ENCODE measurements around the gene SLC1A1.

Gene SLC1A1

DNA sequence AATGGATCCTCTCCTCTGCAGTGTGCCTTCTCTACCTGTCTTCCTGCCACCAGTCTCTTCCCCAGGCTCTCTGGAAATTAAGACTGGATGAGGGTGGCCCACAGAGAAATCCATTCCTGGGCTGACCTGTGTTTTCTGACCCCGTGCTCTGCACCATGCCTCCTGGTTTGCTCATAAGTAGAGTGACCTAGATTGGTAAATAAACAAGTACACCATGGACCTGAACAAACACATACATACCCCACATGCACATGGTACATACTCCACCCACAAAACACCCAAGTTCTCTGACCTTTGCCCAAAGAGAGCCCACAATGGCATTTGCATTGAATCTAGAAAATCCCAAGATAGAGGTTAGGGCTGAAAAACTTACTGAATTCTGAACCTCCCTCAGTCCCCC is 94.4 kb downstream of the SLC1A1 start:
- no peak overlapping the region for H3K27ac ChIP-seq (ENCODE audit: low read depth, low read length, poor library complexity, severe bottlenecking)
- no peaks in the 10 kb centered on the region for H3K9me2 ChIP-seq (ENCODE audit: low read depth, low read length)

GRCh38 chr9:4585135-4585534 is 94.9 kb downstream of the SLC1A1 start:
- H3K4me1 ChIP-seq (ENCODE audit: insufficient read depth, low read length, severe bottlenecking): no peaks in the 10 kb centered on the region

More for the DNA sequence above, 94.4 kb downstream of the SLC1A1 start:
- H3K9me3 ChIP-seq (ENCODE audit: low read length): no peaks in the 10 kb centered on the region
- H3F3A ChIP-seq (ENCODE audit: insufficient read depth, low read length): no peaks in the 10 kb centered on the region
- no peaks in the 10 kb centered on the region for H4K20me1 ChIP-seq (ENCODE audit: insufficient read depth, low read length)
- TF ChIP-seq EZH2 (IDR thresholded peaks at IDR 0.05; ENCODE audit: borderline replicate concordance, low read length) (no peak), CTCF (IDR thresholded peaks at IDR 0.05; ENCODE audit: low read length) (no peak)
- no peaks in the 10 kb centered on the region for H3K4me1 ChIP-seq (ENCODE audit: insufficient read depth, low read length, severe bottlenecking)
- H3K27me3 ChIP-seq (ENCODE audit: insufficient read depth, low read length): no peaks in the 10 kb centered on the region
- H3K4me3 ChIP-seq (ENCODE audit: low read depth, low read length, poor library complexity, severe bottlenecking): no peak overlapping the region
- no peak overlapping the region for H3K9ac ChIP-seq (ENCODE audit: low read length)
- H3K79me2 ChIP-seq (ENCODE audit: insufficient read depth, low read length): no peaks in the 10 kb centered on the region
- H3K4me2 ChIP-seq (ENCODE audit: low read length): no peak overlapping the region
- no peaks in the 10 kb centered on the region for H3K36me3 ChIP-seq (ENCODE audit: insufficient read depth, low read length)
- H2AFZ ChIP-seq (ENCODE audit: low read length): no peak overlapping the region

GRCh38 chr9:4588721-4589120 is 98.5 kb downstream of the SLC1A1 start:
- no peak overlapping the region for H3K9ac ChIP-seq (ENCODE audit: low read length)
- no peaks in the 10 kb centered on the region for H3F3A ChIP-seq (ENCODE audit: insufficient read depth, low read length)
- no peak overlapping the region for H3K27ac ChIP-seq (ENCODE audit: low read depth, low read length, poor library complexity, severe bottlenecking)
- no peaks in the 10 kb centered on the region for H3K36me3 ChIP-seq (ENCODE audit: insufficient read depth, low read length)
- no peaks in the 10 kb centered on the region for H3K27me3 ChIP-seq (ENCODE audit: insufficient read depth, low read length)
- H2AFZ ChIP-seq (ENCODE audit: low read length): no peak overlapping the region
- no peak overlapping the region for H3K4me2 ChIP-seq (ENCODE audit: low read length)
- H3K4me1 ChIP-seq (ENCODE audit: insufficient read depth, low read length, severe bottlenecking): no peaks in the 10 kb centered on the region
- no peak overlapping the region for H3K4me3 ChIP-seq (ENCODE audit: low read depth, low read length, poor library complexity, severe bottlenecking)
- H3K79me2 ChIP-seq (ENCODE audit: insufficient read depth, low read length): no peaks in the 10 kb centered on the region
- no peak for TF ChIP-seq EZH2 (IDR thresholded peaks at IDR 0.05; ENCODE audit: borderline replicate concordance, low read length)
- TF ChIP-seq CTCF (IDR thresholded peaks at IDR 0.05; ENCODE audit: low read length): no peak
- H3K9me2 ChIP-seq (ENCODE audit: low read depth, low read length): no peaks in the 10 kb centered on the region
- no peaks in the 10 kb centered on the region for H4K20me1 ChIP-seq (ENCODE audit: insufficient read depth, low read length)
- H3K9me3 ChIP-seq (ENCODE audit: low read length): no peaks in the 10 kb centered on the region

More at GRCh38 chr9:4585135-4585534, 94.9 kb downstream of the SLC1A1 start:
- Histone ChIP-seq H3K27me3 (ENCODE audit: insufficient read depth, low read length) (no peaks in the 10 kb centered on the region), H3F3A (ENCODE audit: insufficient read depth, low read length) (no peaks in the 10 kb centered on the region), H3K27ac (ENCODE audit: low read depth, low read length, poor library complexity, severe bottlenecking) (no peak overlapping the region), H3K9me3 (ENCODE audit: low read length) (no peaks in the 10 kb centered on the region), H4K20me1 (ENCODE audit: insufficient read depth, low read length) (no peaks in the 10 kb centered on the region), H3K36me3 (ENCODE audit: insufficient read depth, low read length) (no peaks in the 10 kb centered on the region), H3K79me2 (ENCODE audit: insufficient read depth, low read length) (no peaks in the 10 kb centered on the region), H2AFZ (ENCODE audit: low read length) (no peak overlapping the region), H3K9ac (ENCODE audit: low read length) (no peak overlapping the region), H3K4me2 (ENCODE audit: low read length) (no peak overlapping the region), H3K4me3 (ENCODE audit: low read depth, low read length, poor library complexity, severe bottlenecking) (no peak overlapping the region), H3K9me2 (ENCODE audit: low read depth, low read length) (no peaks in the 10 kb centered on the region)
- TF ChIP-seq CTCF (IDR thresholded peaks at IDR 0.05; ENCODE audit: low read length): no peak
- TF ChIP-seq EZH2 (IDR thresholded peaks at IDR 0.05; ENCODE audit: borderline replicate concordance, low read length): no peak

Data from OCI-LY1 (cell line).